Measurements from ENCODE around the gene TMC2.
"Not testable (repeated sequence)": the region's sequence is repeated elsewhere in the genome, so short reads cannot be mapped to it uniquely, and the experiment has no call there.

TMC2 gene

DNA sequence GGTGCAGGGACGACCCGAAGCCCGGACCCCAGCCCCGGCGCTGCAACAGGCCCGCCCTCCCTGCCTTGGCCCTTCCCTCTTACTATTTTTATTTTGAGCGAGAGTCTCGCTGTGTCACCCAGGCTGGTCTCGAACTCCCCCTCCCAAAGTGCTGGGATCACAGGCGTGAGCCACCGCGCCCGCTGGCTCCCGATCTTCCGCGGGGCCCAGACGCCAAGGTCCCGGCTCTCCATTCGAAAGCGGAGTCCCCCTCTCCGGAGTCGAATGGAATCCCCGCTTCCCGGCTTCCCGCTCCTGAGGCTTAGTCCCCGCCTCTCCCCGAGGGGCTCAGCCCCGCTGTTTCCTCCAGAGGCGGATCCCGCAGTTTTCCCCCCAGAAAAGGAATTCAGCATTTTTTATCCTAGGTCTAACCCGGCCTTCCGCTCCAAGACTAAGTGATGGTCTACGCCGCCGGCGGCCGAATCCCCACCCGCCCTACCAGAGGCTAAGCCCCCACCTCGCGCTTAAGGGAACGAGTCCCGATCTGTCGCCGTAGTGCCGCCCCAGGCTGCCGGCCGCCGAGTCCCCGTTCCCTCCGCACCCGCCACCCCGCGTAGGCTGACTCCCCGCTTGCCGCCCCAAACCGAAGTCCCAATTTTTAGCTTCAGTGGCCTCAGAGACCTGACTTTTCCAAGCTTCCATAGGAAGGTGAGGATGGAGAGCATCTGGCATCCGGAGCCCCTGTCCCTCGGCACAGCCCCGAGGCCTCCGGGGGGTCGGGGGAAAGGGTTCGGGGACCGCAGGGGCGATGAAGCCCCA is 11.5 kb upstream of the TMC2 start:
- peak; percentile 74 for DNase-seq (ENCODE audit: low read depth, low spot score)

DNA sequence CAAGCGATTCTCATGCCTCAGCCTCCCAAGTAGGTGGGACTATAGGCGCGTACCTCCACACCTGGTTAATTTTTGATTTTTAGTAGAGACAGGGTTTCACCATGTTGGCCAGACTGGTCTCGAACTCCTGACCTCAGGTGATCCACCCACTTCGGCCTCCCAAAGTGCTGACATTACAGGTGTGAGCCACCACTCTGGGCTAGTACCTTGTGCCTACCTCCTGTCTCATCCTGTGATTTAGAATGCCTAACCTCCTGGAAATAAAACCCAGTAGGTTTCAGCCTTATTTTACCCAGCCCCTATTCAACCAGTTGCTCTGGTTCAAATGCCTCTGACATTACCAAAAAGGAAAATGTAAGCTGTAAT is 10.2 kb upstream of the TMC2 start:
- DNase-seq (ENCODE audit: low read depth, low spot score), result not testable (repeated sequence)

DNA sequence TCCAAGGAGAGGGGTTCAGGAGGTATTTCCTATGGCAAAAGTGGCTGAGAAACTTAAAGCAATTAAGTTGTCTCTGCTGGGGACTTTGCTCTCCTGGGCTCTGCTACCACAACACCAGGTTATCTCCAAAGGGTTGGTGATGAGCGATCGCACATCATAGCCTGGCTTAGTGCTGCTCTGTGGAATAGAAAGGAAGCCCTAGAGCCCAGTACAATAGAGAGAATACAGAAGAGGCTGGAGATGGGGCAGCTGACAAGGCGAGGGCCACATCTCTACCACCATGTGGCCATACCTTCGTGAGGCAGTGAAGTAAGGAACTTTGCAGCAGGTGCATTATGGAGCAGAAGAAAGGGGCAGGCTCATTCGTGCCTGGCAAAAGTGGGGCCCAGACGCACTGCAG is 8.6 kb upstream of the TMC2 start:
- DNase-seq (ENCODE audit: low read depth, low spot score), result no peak

DNA sequence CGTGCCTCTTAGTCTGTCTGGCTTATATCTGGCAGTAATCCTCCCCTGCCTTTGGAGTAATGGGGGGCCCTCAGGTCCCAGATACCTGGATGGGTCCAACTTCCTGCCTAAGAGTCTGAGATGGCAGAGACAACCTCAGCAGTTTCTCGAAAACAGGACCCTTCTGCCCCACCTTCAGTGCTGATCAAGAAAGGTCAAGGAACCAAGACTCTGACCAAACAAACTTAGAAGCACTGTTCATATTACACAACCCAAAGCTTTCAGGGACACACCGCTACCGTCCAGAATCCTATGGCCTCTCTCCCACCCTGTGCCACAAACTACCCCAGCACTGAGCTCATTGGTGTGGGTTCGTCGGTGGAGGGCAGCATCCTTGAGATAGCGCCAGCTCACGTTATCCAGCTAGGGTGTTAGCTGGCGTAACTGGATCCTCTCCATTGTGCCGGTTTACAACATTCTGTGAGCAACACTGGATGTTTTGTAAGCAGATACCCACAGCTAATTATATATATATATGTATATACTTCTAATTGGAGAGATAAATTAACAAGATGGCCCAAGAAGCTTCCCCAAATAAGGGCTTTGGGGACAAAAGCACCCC is 7.6 kb upstream of the TMC2 start:
- DNase-seq (ENCODE audit: low read depth, low spot score), result no peak

DNA sequence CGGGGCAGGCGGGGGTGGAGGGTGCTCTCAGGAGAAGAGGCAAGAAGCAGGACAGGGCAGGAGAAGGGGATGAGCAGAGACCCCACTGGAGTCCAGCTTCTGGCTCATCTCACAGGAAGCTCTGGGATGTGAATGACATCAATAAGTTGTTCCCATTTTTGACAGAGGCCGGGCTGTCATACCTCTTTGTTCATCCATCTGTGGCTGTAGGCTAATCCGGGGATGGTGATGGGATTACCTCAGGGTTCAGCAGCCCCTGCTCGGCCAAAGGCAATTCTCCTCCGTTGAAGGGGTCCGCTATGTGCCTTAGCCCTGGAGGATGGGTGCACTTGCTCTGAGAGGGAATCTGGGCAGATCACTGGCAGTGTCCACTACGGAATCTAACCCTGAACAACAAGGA is 3.3 kb upstream of the TMC2 start:
- DNase-seq (ENCODE audit: low read depth, low spot score), result no peak

- no peak for DNase-seq (ENCODE audit: low read depth, low spot score)
Measured at GRCh38 chr20:2535711-2536559, 438 bp upstream of the TMC2 start.

DNA sequence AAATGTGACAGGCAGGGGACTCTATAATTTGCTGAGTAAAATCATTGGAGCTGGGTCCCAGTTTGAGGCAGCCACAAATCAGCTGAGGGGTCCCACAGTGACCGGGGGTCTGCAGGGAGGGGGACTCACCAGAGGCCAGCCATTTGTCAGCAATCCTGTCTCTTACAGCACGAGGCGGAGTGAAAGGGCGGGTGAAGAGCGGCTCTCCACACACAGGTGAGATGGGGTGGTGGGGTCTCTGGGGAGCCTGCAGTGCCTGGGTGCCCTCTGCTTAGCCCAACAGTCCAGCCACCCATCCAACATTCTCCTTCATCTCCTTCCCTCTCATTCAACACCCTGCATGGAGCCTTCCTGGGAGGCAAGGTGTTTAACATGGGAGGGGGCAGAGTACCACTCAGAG is 728 bp downstream of the TMC2 start:
- no peak for DNase-seq (ENCODE audit: low read depth, low spot score)

GRCh38 chr20:2538356-2538755 is 2.0 kb downstream of the TMC2 start:
- no peak for DNase-seq (ENCODE audit: low read depth, low spot score)

- no peak for DNase-seq (ENCODE audit: low read depth, low spot score)
Measured at GRCh38 chr20:2538931-2539720, 2.8 kb downstream of the TMC2 start.

DNA sequence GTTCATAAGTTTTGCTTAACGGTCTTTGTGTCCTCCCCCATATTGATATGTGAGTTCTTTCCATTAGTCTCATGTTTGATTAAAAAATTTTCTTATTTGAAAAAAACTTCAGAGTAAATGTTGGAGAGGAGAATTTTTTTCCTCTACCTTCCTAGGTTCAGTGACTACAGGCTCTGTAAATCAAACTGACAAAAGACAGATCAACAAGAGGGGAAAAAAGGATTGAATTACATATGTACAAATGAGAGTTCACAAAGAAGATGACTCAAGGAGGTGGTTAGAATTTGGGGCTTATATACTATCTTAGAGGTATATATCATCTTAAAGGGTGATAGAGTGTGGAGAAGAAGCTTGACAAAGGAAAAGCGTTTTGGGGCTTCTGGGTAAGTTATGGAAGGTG is 5.6 kb downstream of the TMC2 start:
- no peak for DNase-seq (ENCODE audit: low read depth, low spot score)

DNA sequence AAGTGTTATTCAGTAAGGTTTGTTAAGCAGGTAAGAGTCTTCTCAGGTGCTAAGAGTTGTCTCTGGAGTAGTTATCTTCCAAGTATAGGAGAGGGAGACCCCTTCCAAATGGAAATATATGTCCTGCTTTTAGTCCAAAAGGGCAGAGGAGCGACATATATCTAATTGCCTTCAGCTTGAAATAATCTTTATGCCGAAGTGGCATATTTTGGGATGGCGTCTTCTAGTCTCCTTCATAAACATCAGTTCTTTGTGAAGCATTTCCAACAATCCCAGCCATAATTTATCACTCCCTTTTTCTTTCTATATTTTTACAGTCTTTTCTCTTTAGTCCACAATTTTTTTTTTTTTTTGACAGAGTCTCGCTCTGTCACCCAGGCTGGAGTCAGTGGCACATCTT is 6.0 kb downstream of the TMC2 start:
- DNase-seq (ENCODE audit: low read depth, low spot score), result no peak

GRCh38 chr20:2544211-2544610 is 7.8 kb downstream of the TMC2 start:
- DNase-seq (ENCODE audit: low read depth, low spot score), result no peak

DNA sequence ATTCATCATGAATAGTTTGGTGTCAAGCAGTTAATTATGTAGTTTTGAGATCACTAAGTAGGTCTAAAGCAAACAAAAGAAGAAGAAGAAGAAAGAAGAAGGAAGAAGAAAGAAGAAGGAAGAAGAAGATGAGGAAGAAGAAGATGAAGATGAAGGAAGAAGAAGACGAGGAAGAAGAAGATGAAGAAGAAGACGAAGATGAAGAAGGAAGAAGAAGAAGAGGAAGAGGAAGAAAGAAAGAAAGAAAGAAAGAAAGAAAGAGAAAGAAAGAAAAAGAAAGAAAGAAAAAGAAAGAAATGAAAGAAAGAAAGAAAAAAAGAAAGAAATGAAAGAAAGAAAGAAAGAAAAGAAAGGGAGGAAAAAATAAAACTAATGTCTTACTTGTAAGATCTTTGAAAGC is 9.2 kb downstream of the TMC2 start:
- no peak for DNase-seq (ENCODE audit: low read depth, low spot score)

- no peak for DNase-seq (ENCODE audit: low read depth, low spot score)
Measured at GRCh38 chr20:2557873-2558580, 21.7 kb downstream of the TMC2 start.

GRCh38 chr20:2558581-2559278 is 22.4 kb downstream of the TMC2 start:
- DNase-seq (ENCODE audit: low read depth, low spot score), result peak; percentile 17

DNA sequence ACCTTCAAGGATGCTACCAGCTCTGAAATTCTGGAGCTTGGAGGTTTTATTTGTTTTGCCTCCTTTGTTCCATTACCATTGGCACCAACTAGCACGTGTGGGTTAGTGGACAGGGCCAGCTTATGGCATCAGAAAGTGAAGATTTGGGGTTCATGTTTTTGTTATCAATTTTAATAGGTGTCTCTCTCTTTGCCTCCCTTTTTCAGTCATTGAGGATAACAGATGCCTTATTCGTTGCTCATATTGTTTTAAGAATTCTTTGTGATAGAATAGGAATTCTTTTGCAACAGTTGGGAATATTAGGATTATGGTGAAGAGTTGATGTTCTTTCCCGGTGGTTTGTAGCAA is 22.9 kb downstream of the TMC2 start:
- DNase-seq (ENCODE audit: low read depth, low spot score), result no peak

GRCh38 chr20:2559651-2560050 is 23.3 kb downstream of the TMC2 start:
- DNase-seq (ENCODE audit: low read depth, low spot score), result peak; percentile 3

GRCh38 chr20:2563116-2563515 is 26.7 kb downstream of the TMC2 start:
- DNase-seq (ENCODE audit: low read depth, low spot score), result no peak

DNA sequence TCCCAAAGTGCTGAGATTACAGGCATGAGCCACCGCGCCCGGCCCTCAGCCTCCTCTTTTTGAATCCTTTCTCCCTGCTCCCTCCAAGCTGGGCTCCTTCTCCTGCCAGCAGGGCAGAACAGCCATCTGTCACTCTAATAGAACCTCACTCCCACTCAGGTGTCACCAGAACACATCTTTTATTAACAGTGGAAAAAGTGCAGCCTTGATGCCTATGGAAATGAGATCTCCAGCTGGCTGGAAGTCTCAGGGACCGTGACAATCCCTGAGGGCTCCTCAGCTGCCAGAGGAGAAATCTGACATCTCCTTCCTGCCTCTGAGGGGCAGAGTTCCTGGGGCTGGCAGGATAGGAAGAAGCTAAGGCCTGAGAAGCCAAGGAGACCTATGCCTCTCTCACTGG is 28.0 kb downstream of the TMC2 start:
- DNase-seq (ENCODE audit: low read depth, low spot score), result no peak

GRCh38 chr20:2575682-2576081 is 39.3 kb downstream of the TMC2 start:
- no peak for DNase-seq (ENCODE audit: low read depth, low spot score)

DNA sequence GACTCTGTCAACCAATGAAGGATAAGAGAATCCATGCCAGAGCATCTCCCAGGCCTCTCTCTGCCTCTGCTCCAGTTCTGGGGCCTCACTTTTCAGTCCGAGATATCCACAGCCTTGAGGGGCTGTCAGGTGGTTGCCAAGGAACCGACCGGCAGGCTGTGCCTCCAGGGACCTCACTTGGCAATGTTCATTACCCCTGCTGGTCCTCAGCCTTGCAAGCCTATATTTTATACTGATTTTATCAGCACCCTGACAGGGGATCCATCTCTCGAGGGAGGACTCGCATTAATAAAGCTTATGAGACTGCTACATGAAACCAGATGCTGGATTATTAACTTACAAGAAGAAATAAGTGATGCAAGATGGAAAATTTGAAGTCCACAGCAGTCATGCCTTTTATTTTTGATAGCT is 39.9 kb downstream of the TMC2 start:
- DNase-seq (ENCODE audit: low read depth, low spot score), result no peak

All from astrocyte of the hippocampus (primary cell).